Dendritic cell treated with granulocyte-macrophage colony-stimulating factor and Interleukin-4, amounts not matched to agents 40 ng/mL and 50 ng/mL, for 4 days (primary cell): ENCODE results near the gene EXOC6.
A peak's percentile ranks its signal among the peaks of the same experiment; 100 is the strongest.

Experiments
- H3K27ac Mint-ChIP-seq: one replicate; pipeline ENCODE4 v1.8.0; 2022; ENCODE audit warnings: mild to moderate bottlenecking, mixed read lengths
- H3K27me3 Mint-ChIP-seq: one replicate; pipeline ENCODE4 v1.8.0; 2022; ENCODE audit warnings: mild to moderate bottlenecking, mixed read lengths
- H3K36me3 Mint-ChIP-seq: one replicate; pipeline ENCODE4 v1.8.0; 2022; ENCODE audit warnings: low read depth, mixed read lengths
- H3K4me1 Mint-ChIP-seq: one replicate; pipeline ENCODE4 v1.8.0; 2022; ENCODE audit warnings: low read depth, mixed read lengths
- H3K4me3 Mint-ChIP-seq: one replicate; pipeline ENCODE4 v1.8.0; 2022; ENCODE audit warnings: mild to moderate bottlenecking, moderate library complexity, mixed read lengths
- H3K9me3 Mint-ChIP-seq: one replicate; pipeline ENCODE4 v1.8.0; 2022; ENCODE audit warnings: mixed read lengths
- intact Hi-C: fragments of 100-400 bp; cut with micrococcal nuclease; formaldehyde crosslinking; loops from one replicate; pipeline ENCODE4 v1.15.0; 2022

Gene EXOC6

DNA sequence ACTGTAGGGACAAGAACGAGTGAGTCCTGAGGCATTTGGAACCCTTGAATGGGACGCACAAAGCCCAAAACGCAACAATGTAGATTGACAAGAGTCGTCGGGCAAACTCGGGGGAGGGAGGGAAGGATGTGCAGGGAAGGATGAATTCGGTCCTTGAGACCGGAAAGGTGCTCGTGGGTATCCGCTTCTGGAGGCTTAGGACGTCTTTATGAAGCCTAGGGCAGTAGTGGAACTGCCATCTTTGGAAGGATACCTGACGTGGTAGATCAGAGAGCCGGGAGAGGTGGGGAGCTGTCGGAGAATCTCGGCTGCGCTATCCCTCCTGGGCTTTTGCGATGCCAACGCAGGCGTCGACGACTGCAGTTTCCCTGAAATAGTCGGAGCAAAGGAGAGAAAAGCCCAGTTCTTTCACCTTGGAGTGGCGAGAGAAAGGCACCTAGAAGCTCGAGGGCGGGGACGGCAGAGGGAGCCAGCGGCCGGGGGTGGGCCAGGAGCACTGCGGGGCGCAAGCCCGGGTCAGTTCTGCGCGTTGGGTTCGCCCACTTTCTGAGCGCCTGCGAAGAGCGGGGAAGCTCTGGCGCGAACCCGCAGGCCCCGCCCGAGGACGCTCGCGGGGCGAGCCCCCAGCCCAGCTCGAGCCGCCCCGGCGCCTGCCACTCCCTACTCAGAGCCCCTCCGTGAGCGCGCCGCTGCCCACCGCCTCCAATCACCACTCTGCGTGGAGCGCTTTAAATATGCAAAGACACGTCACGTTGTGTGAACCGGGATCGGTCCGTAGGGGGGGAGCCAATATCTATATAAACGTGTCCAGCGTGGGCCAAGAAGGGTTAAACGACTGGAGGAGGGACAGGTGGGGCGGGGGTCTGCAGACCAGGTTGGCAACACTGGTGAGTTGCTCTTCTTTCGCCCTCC is 211.9 kb downstream of the EXOC6 start, which contains the start of gene CYP26C1:
TSS of gene CYP26C1 (plus strand) at position 824 of the 912 bp plus-strand sequence. CDS start 466 bp downstream, outside the sequence.
- no peak within 1 kb of the TSS for H3K4me3 Mint-ChIP-seq
- intact Hi-C loops = no loop called here
- H3K27ac Mint-ChIP-seq = no peak within 1 kb of the TSS
- peaks cover 24% of the 10 kb centered on the region for H3K4me1 Mint-ChIP-seq
- peaks cover 58% of the 10 kb centered on the region for H3K27me3 Mint-ChIP-seq
- H3K36me3 Mint-ChIP-seq = peaks cover 27% of the 10 kb centered on the region
- no peaks in the 10 kb centered on the region for H3K9me3 Mint-ChIP-seq

DNA sequence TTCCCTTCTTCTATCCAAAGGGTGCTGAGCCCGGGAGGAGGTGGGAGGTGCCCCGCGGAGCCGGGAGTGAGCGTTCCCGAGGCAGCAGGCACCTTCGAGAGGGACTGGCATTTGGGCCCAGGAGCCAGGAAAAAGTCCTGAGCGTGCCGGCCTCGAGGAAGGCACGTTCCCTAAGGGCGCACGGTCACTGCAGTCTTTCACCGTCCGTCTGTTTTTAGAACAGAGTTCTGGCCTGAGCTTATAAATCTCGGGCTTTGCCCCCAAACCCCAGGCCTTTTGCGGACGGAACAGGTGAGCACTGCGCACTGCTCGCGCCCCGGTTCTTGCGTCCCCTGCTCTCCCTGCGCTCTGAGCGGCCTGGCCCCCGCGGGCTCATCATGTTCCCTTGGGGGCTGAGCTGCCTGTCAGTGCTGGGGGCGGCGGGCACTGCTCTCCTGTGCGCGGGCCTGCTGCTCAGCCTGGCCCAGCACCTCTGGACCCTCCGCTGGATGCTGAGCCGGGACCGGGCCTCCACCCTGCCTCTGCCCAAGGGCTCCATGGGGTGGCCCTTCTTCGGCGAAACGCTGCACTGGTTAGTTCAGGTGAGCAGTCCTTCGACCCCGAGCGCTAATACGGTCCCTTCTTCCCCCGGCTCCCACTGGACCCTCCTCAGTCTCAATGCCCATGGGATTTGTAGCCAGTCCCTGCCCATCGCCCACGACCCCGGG is 212.7 kb downstream of the EXOC6 start:
- H3K9me3 Mint-ChIP-seq = no peaks in the 10 kb centered on the region
- intact Hi-C loops = no loop called here
- no peak overlapping the region for H3K27ac Mint-ChIP-seq
- peaks cover 27% of the 10 kb centered on the region for H3K36me3 Mint-ChIP-seq
- peaks cover 64% of the 10 kb centered on the region for H3K27me3 Mint-ChIP-seq
- H3K4me1 Mint-ChIP-seq = peaks cover 24% of the 10 kb centered on the region
- no peak overlapping the region for H3K4me3 Mint-ChIP-seq

DNA sequence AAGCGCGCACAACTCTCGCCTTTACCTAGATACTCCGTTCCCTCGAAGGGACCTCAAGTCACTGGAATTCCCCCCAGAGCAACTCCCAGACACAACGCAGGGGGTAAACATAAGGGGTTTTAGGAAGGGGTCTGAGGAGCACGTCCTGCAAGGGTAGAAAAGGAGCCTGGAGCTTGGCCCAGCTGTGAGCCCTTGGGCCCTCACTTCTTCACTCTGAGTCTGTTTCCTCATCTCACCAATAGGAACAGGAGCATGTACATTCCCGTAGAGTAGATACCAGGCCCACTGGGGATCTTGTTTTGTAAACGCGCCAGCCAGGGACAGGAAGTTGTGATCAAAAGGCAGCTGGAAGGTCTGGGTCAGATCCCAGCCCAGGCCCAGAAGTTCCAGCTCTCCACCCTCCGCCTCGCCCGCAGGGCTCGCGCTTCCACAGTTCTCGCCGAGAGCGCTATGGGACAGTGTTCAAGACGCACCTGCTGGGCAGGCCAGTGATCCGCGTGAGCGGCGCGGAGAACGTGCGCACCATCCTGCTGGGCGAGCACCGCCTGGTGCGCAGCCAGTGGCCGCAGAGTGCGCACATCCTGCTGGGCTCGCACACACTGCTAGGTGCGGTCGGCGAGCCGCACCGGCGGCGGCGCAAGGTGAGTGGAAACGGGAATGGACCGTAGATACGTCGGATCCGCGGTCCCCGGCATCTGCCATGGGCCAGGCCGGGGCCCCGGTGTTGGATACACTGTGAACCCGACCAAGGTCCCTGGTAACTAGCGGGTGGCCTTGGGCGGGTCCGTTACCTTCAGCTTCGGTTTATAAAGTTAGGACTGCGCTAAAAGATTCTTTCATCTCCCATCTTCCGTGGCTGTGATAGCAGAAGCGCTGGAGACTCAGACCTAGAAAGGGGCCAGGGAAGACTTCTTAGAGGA is 213.5 kb downstream of the EXOC6 start:
- Mint-ChIP-seq H3K27ac (no peak overlapping the region), H3K27me3 (peaks cover 70% of the 10 kb centered on the region), H3K4me3 (peak overlapping the region; percentile 55), H3K36me3 (peaks cover 27% of the 10 kb centered on the region), H3K9me3 (no peaks in the 10 kb centered on the region), H3K4me1 (peaks cover 24% of the 10 kb centered on the region)
- intact Hi-C loops = no loop called here

DNA sequence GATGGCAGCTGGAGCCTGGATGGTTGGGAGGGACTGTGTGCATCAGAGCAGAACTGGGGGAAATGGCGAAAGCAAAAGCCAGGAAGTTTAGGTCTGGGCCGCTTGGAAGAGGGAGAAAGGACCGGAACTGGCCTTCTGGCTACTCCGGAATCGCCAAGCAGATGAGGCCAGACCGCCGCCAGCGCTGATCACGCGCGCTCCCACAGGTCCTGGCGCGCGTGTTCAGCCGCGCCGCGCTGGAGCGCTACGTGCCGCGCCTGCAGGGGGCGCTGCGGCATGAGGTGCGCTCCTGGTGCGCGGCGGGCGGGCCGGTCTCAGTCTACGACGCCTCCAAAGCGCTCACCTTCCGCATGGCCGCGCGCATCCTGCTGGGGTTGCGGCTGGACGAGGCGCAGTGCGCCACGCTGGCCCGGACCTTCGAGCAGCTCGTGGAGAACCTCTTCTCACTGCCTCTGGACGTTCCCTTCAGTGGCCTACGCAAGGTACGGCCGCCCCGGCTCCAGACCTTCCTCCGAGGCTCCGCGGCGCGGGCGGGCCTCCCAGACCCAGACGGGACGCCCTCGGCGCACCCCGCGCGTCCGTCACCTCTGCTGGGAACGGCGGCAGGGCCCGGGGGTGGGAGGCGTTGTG is 214.3 kb downstream of the EXOC6 start:
- intact Hi-C loops = no loop called here

DNA sequence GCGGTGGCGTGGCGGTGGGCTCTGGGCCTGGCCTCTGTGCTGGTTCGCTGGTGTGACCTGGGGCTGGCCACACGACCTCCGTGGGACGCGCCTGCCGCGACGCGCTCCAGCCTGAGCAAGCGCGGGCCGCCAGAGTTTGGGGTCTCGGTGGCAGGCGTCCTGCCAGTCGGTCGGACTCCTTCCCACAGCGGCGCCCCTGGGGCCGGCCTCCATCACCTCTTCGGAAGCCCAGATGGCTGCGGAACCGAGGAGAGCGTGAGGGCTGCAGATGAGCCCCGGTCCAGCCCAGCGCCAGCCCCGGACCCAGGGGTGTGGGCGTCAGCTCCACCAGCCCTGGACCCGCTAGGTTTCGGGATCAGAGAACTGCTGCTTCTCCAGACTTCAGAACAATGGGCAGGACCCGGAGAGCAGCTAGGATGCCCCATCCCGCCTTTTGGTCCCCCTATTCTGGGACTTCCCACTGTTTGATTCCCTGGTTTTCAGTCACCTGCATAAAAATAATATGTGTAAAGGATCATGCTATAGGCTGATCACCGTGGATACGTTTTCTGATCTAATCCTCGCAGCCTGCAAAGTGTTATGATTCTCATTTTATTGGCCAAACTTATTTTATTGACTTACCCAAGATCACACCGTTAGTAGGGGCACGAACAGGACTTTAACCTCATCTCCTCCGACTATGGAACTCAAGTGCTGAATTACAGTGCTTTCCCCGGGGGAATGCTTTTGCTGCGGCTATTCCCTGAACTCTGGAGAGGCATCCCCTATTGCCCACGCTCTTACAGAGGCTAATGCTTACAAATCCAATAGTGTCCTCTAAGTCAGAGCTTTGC is 215.0 kb downstream of the EXOC6 start:
- no peaks in the 10 kb centered on the region for H3K9me3 Mint-ChIP-seq
- H3K27me3 Mint-ChIP-seq = peaks cover 86% of the 10 kb centered on the region
- H3K36me3 Mint-ChIP-seq = peaks cover 22% of the 10 kb centered on the region
- H3K4me1 Mint-ChIP-seq = peaks cover 25% of the 10 kb centered on the region
- intact Hi-C loops = no loop called here
- H3K27ac Mint-ChIP-seq = no peak overlapping the region
- no peak overlapping the region for H3K4me3 Mint-ChIP-seq

More for the DNA sequence above, 214.3 kb downstream of the EXOC6 start:
- peaks cover 78% of the 10 kb centered on the region for H3K27me3 Mint-ChIP-seq
- H3K9me3 Mint-ChIP-seq = no peaks in the 10 kb centered on the region
- no peak overlapping the region for H3K27ac Mint-ChIP-seq
- H3K4me3 Mint-ChIP-seq = peak overlapping the region; percentile 55
- peaks cover 27% of the 10 kb centered on the region for H3K36me3 Mint-ChIP-seq
- peaks cover 24% of the 10 kb centered on the region for H3K4me1 Mint-ChIP-seq

- H3K27me3 Mint-ChIP-seq = peaks cover 93% of the 10 kb centered on the region
- no peak overlapping the region for H3K27ac Mint-ChIP-seq
- H3K4me3 Mint-ChIP-seq = no peak overlapping the region
- intact Hi-C loops = no loop called here
- H3K36me3 Mint-ChIP-seq = peaks cover 16% of the 10 kb centered on the region
- H3K4me1 Mint-ChIP-seq = peaks cover 31% of the 10 kb centered on the region
- H3K9me3 Mint-ChIP-seq = no peaks in the 10 kb centered on the region
These were observed 215.8 kb downstream of the EXOC6 start for GRCh38 chr10:93063977-93064660.

GRCh38 chr10:93064874-93065660 is 216.7 kb downstream of the EXOC6 start:
- intact Hi-C loops = no loop called here
- peaks cover 27% of the 10 kb centered on the region for H3K4me1 Mint-ChIP-seq
- peaks cover 8% of the 10 kb centered on the region for H3K36me3 Mint-ChIP-seq
- no peak overlapping the region for H3K4me3 Mint-ChIP-seq
- H3K27ac Mint-ChIP-seq = no peak overlapping the region
- H3K9me3 Mint-ChIP-seq = no peaks in the 10 kb centered on the region
- peaks cover 96% of the 10 kb centered on the region for H3K27me3 Mint-ChIP-seq

- Mint-ChIP-seq H3K9me3 (no peaks in the 10 kb centered on the region), H3K27ac (no peak overlapping the region), H3K4me3 (no peak overlapping the region), H3K36me3 (no peaks in the 10 kb centered on the region), H3K4me1 (peaks cover 26% of the 10 kb centered on the region), H3K27me3 (peaks cover 96% of the 10 kb centered on the region)
- intact Hi-C loops = no loop called here
These were observed 217.6 kb downstream of the EXOC6 start for GRCh38 chr10:93065675-93066543.

- no peak overlapping the region for H3K4me3 Mint-ChIP-seq
- no peaks in the 10 kb centered on the region for H3K9me3 Mint-ChIP-seq
- H3K4me1 Mint-ChIP-seq = peaks cover 20% of the 10 kb centered on the region
- intact Hi-C loops = no loop called here
- H3K36me3 Mint-ChIP-seq = no peaks in the 10 kb centered on the region
- no peak overlapping the region for H3K27ac Mint-ChIP-seq
- H3K27me3 Mint-ChIP-seq = peaks cover 94% of the 10 kb centered on the region
These were observed 218.2 kb downstream of the EXOC6 start for GRCh38 chr10:93066544-93066913.

GRCh38 chr10:93067443-93068365 is 219.4 kb downstream of the EXOC6 start:
- H3K4me1 Mint-ChIP-seq = peaks cover 19% of the 10 kb centered on the region

More at GRCh38 chr10:93067443-93068365, 219.4 kb downstream of the EXOC6 start:
- no peaks in the 10 kb centered on the region for H3K9me3 Mint-ChIP-seq
- no peaks in the 10 kb centered on the region for H3K36me3 Mint-ChIP-seq
- H3K4me3 Mint-ChIP-seq = no peak overlapping the region
- peaks cover 94% of the 10 kb centered on the region for H3K27me3 Mint-ChIP-seq
- intact Hi-C loops = no loop called here
- no peak overlapping the region for H3K27ac Mint-ChIP-seq
